ENCODE results near the gene ACOX1. TPM values are rescaled to one million over a fixed set of nuclear protein-coding genes. Genes with fewer than 3 reads are reported as not detected.

ACOX1 gene
- total RNA-seq, 1 experiment from 2014 or later: 50.2 TPM

DNA sequence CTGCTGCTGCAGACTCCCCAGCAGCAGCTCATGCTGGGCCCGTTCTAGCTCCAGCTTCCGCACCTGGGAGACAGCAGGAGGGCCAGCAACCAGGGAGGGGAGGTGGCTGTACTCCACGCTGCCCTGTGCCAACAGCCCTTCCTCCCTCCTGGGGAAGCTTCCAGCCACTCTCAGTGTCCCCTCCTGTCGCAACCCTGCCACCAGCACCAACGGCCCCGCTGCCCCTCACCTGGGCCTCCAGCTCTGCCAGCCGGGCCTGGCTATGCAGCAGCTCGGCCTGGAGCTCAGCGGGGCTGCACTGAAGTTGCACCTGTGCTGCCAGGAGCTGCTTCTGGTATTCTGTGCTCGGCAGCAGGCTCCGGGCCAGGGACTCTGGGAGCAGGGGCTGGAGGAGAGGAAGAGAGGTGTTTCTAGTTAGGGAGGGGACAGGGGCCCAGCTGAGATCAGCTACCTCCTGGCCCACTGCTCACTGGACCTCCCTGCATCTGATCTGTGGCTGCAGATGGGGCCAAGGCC is 58.9 kb downstream of the ACOX1 start:
- no TSS peak for BruUV-seq (replicated peaks)
- TF ChIP-seq CBX3 (IDR thresholded peaks at IDR 0.05; ENCODE audit: low read depth) (no peak), CTCF (IDR thresholded peaks at IDR 0.05 in 2 of 3, conservative IDR thresholded peaks at IDR 0.05 in 1 of 3; ENCODE audit: borderline replicate concordance in 1 of 3, insufficient read depth in 1 of 3, low read depth in 2 of 3, low read length in 2 of 3) (no peak), POLR2AphosphoS5 (IDR thresholded peaks at IDR 0.05; ENCODE audit: low read depth, low read length) (no peak), ZNF274 (IDR thresholded peaks at IDR 0.05; ENCODE audit: low read depth, low read length) (no peak), ATF3 (IDR thresholded peaks at IDR 0.05) (no peak), EZH2 (IDR thresholded peaks at IDR 0.05) (no peak), REST (IDR thresholded peaks at IDR 0.05; ENCODE audit: low read depth) (no peak), EZH2phosphoT487 (IDR thresholded peaks at IDR 0.05; ENCODE audit: borderline replicate concordance) (no peak), FOSL1 (IDR thresholded peaks at IDR 0.05; ENCODE audit: low read depth) (no peak), ZFX (IDR thresholded peaks at IDR 0.05) (no peak; the same call in 1 of the 2 replicates), CEBPB (IDR thresholded peaks at IDR 0.05; ENCODE audit: low read depth) (no peak), SIN3A (IDR thresholded peaks at IDR 0.05; ENCODE audit: low read depth) (no peak), POLR2A (IDR thresholded peaks at IDR 0.05; ENCODE audit: borderline replicate concordance, extremely low read depth, insufficient read depth, insufficient read length) (no peak), SRF (IDR thresholded peaks at IDR 0.05; ENCODE audit: low read depth) (no peak), ELF1 (IDR thresholded peaks at IDR 0.05; ENCODE audit: borderline replicate concordance, low read depth) (no peak)
- TF ChIP-seq, protein P1, sequence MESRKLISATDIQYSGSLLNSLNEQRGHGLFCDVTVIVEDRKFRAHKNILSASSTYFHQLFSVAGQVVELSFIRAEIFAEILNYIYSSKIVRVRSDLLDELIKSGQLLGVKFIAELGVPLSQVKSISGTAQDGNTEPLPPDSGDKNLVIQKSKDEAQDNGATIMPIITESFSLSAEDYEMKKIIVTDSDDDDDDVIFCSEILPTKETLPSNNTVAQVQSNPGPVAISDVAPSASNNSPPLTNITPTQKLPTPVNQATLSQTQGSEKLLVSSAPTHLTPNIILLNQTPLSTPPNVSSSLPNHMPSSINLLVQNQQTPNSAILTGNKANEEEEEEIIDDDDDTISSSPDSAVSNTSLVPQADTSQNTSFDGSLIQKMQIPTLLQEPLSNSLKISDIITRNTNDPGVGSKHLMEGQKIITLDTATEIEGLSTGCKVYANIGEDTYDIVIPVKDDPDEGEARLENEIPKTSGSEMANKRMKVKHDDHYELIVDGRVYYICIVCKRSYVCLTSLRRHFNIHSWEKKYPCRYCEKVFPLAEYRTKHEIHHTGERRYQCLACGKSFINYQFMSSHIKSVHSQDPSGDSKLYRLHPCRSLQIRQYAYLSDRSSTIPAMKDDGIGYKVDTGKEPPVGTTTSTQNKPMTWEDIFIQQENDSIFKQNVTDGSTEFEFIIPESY (IDR thresholded peaks at IDR 0.05; ENCODE audit: extremely low read depth, insufficient replicate concordance, low read length): no peak
- TF ChIP-seq, protein P2, sequence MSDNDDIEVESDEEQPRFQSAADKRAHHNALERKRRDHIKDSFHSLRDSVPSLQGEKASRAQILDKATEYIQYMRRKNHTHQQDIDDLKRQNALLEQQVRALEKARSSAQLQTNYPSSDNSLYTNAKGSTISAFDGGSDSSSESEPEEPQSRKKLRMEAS (IDR thresholded peaks at IDR 0.05): no peak
- intact Hi-C loops (cut with micrococcal nuclease): no loop called here
- H3K27me3 ChIP-seq (ENCODE audit: insufficient read depth, low read length): no peaks in the 10 kb centered on the region
- H3K79me2 ChIP-seq (ENCODE audit: insufficient read depth, low read length): no peaks in the 10 kb centered on the region
- ChIA-PET CTCF (interaction anchor here (0.6 kb wide), 1 partner anchor 14 kb away, joined by 4 read pairs; no protein-coding TSS in a partner anchor), RAD21 (ENCODE audit: low non-redundant PET in 1 of 2, low total read pairs in 2 of 2, uncharacterized antibody in 2 of 2, unreplicated experiment in 2 of 2) (no interaction called here), POLR2A (interaction anchor here (0.9 kb wide), 1 partner anchor 140 kb away, joined by 3 read pairs; a partner anchor contains a TSS)
- no peaks in the 10 kb centered on the region for H4K20me1 ChIP-seq (ENCODE audit: insufficient read depth)
- no peak for ATAC-seq
- DNase-seq (ENCODE audit: low read depth, low spot score): no peak
- no peak overlapping the region for H3K9ac ChIP-seq (ENCODE audit: low read length)
- H3K9me2 ChIP-seq (ENCODE audit: insufficient read depth): no peaks in the 10 kb centered on the region
- H2AFZ ChIP-seq (ENCODE audit: low read depth, low read length, poor library complexity, severe bottlenecking): no peak overlapping the region
- H3K27ac ChIP-seq (ENCODE audit: low read depth, low read length): no peak overlapping the region; the same call in 1 of the 2 replicates
- no peaks in the 10 kb centered on the region for H3K9me3 ChIP-seq (ENCODE audit: control insufficient read depth in 1 of 2, insufficient read depth in 1 of 2, low read depth in 1 of 2, low read length in 2 of 2)
- no peak overlapping the region for H3K4me3 ChIP-seq (replicated peaks in 1 of 2; ENCODE audit: low read depth in 1 of 2, low read length in 2 of 2)
- H3K4me2 ChIP-seq (ENCODE audit: low read length): no peak overlapping the region
- no peaks in the 10 kb centered on the region for H3K36me3 ChIP-seq (ENCODE audit: control insufficient read depth in 1 of 2, insufficient read depth in 2 of 2, low read length in 2 of 2)
- peaks cover 0 to 3% of the 10 kb centered on the region in 2 experiments; a peak in 2 of 4 replicates for H3K4me1 ChIP-seq (ENCODE audit: control insufficient read depth in 1 of 2, insufficient read depth in 2 of 2, low read length in 2 of 2)

Data from HCT116 (cell line).